ENCODE data around the gene CCNC.

CCNC gene

DNA sequence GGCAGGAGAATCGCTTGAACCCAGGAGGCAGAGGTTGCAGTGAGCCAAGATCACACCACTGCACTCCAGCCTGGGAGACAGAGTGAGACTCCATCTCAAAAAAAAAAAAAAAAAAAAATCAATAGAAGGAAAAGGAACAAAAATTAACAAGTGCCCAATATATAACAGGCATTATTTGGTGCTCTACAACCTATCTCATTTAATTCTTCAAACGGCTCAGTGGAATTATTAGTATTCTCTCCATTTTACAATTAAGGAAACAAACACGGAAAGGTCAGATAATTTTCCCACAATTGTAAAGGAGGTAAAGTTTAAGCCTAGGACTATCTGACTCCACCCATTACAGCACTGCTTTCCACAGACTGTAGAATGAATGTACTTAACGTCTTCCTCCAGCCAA is 19.8 kb downstream of the CCNC start:
- no peak for DNase-seq (ENCODE audit: low spot score)

DNA sequence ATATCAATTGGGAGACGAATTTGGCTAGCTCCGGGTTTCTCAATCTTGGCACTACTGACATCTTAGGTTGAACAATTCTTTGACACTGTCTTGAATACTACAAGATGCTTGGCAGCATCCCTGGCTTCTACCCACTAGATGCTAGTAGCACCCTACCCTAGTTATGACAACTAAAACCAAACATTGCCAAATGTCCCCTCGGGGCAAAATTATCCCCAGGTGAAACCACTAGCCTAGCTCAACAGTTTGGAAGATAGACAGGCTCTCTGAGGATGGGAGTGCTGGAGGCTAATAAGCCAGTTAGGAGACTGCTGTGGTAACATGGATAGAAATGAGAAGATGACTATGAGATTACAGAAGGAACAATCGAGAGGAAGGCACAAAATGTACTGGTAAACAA is 20.9 kb downstream of the CCNC start:
- DNase-seq (ENCODE audit: low spot score): no peak

GRCh38 chr6:99545442-99545841 is 23.0 kb downstream of the CCNC start:
- DNase-seq (ENCODE audit: low spot score): no peak

DNA sequence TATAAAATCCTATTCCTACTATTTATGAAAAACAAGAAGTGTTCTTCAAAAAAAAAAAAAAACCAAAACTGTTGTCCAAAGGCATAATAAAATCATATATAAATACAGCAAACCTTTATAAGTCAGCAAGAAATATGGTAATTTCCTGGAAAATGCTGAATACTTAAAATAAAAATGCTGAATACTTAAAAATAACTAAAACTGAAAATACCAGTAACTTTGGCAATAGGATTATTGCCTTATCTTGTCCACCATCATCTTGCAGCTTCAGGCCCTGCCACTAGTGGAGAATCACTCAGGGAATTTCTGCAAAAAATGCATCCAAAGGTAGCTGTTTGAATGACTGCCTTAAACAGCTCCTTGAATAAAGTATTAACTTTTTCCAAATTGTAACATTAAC is 24.5 kb downstream of the CCNC start:
- DNase-seq (ENCODE audit: low spot score): no peak

DNA sequence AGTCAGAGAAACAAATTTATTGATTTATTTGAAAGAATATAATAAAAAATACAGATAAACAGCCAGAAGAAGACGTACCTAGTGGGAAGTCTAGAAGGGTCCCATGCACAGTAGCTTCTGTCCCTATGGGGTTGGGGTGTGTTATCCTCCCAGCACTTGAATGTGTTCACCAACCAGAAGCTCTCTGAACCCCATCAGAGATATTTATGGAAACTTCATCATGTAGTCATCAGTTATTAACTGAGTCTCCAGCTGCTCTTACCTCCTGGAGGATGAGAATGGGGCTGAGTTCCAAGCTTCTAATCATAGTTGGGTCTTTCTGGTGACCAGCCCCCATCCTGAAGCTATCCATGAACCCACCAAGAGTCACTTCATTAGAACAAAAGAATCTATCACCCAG is 37.8 kb downstream of the CCNC start:
- DNase-seq (ENCODE audit: low spot score): no peak

DNA sequence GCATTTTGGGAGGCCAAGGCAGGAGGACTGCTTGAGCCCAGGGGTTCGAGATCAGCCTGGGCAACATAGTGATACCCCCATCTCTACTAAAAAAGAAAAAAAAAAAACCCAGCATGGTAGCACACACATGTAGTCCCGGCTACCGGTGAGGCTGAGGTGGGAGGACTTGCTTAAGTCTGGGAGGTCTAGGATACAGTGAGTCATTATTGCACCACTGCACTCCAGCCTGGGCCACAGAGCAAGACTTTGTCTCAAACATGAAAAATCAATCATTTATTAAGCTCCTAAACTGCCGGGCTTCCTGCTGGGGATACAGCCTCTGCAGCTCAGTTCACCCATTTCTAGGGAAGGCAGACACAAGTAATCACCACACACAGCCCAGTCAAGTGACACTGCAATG is 45.9 kb downstream of the CCNC start:
- no peak for DNase-seq (ENCODE audit: low spot score)

DNA sequence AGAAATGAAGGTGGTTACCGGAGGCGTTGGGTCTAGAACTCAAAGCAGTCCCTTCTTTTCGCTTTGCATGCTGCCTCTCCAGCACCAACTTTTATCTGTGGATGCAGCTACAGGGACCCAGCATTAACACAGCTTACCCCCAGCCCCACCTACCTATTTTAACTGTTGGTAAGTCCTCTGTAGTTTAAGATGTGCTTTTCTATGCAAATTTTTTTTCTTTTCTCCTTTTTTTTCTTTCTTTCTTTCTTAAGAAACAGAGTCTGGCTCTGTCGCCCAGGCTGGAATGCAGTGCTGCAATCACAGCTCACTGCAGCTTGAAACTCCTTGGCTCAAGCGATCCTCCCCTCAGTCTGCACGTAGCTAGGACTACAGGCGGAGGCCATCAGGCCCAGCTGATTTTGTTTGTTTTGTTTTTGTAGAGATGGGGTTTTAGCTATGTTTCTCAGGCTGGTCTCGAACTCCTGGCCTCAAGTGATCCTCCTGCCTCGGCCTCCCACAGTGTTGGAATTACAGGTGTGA is 46.8 kb downstream of the CCNC start:
- DNase-seq (ENCODE audit: low spot score): no peak

DNA sequence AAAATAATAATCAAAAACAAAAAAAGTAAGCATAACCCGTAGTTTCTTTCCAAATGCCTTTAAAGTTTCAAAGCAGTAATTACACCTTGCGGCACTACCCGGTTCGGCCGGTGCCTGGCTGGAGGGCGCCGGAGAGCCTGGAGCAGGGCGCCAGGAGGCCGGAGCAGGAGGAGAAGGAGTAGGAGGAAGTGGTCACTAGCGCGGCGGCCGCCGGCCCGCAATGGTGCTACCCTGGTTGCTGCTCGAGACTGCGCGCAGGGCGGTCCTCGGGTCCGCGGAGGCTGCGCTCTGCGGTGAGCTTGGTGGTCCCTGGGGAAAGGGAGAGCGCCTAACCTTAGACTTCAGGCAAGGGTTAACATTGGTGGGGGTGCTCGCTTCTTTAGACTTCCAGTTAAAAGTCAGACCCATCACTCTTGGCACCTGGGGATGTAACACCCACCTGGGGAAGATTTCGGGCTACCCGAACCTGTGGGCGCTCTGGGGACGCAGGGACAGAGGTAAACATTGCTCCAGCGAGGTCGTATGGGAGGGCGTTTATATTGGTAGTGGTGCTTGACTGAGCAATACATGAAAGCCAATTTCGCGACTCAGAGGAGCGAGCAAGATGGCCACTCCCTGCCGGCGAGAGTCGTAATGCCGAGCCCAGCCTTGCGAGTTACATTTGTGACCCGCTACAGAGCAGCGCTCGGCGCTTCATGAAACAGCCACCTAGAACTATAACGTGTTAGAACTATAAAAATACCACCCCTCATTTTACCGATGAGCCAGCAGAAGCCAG is 47.4 kb downstream of the CCNC start:
- DNase-seq (ENCODE audit: low spot score): peak; percentile 86

DNA sequence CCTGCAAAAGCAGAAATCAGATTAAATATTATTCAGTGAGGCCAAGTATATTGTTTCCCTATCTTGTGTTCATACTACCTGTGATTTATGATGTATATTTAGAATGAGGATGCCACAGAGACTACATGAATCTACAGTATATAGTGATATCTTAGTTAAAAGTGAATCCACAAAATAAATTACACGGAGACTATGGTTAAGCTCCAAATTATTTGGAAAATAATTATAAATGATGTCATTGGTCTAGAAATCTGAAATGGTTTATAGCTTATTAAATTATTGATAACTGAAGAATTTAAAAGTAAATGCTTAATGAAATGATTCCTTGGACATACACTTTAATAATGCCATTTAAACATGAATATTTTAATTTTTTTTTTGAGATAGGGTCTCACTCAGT is 49.0 kb downstream of the CCNC start:
- no peak for DNase-seq (ENCODE audit: low spot score)

GRCh38 chr6:99514089-99514488 is 54.4 kb downstream of the CCNC start:
- DNase-seq (ENCODE audit: low spot score): no peak

DNA sequence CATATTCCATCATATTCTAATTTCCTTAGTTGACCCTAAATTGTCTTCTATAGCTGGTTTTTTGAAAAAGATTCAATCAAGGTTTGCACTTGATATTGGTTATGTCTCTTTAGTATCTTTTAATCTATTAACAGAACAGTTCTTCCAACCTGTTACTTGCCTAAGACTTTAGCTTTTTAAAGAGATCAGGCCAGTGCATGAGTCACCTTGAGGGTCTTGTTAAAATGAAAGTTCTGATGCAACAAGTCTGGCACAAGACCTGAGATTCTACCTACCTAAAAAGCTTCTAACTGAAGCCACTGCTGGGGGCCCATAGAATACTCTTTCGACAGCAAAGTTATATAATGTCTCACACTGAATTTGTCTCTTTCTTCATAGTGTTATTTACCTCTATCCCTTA is 56.4 kb downstream of the CCNC start:
- no peak for DNase-seq (ENCODE audit: low spot score)

DNA sequence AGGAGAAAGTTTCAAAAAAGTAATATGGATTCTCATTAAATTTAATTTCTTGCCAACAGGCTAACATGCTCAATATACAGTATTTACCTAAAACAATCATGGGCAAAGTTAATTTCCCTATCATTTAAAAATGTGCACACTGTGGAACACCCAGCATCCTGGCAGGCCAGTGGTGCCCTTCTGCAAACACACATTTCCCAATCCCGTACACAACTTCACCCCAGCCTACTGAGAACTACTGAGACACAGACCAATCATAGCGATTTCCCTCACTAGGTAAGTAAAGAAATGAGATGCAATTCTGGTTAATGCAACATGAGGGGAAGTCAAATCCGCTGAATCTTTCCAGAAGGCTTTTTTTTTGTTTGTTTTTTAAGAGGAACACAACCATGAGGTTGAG is 60.8 kb downstream of the CCNC start:
- DNase-seq (ENCODE audit: low spot score): no peak

GRCh38 chr6:99501762-99502161 is 66.7 kb downstream of the CCNC start:
- no peak for DNase-seq (ENCODE audit: low spot score)

DNA sequence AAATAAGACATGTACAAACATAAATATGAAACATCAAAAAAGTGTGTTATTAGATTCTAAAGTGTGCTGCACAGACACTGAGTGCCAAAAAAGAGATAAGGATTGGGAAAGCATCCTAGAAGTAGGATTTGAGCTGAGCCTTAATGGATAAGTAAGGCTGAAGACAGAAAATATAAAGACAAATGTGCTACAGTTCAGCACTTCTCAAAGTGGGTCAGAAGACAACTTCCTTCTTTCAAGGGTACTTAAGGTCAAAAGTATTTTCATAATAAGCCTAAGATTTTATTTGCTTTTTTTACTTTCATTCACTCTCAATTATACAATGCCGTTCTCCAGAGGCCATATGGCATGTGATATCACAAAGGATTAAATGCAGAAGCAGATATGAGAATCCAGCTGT is 70.0 kb downstream of the CCNC start:
- DNase-seq (ENCODE audit: low spot score): no peak

DNA sequence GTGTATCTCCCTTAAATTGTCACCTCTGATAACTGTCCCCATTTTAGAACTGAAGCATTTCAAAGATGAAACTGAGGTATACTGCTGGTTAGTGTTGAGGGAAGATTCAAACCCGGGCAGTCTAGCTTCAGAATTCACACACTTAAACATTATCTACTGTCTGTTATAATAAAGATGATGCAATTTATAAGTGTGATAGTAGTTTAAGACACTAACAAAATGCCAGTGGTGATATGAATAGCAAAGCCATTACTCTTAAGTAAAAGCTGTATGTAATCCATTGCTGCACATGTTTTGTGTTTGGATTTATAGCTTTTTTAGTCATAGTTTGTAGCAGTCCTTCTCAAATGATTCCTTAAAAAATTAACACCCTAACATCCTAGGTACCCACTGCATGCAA is 73.0 kb downstream of the CCNC start:
- no peak for DNase-seq (ENCODE audit: low spot score)

Data from activated CD4-positive, alpha-beta T cell treated with anti-CD3 and anti-CD28 coated beads, Interleukin-2, Interleukin-4, amounts not matched to agents 100 ng/mL and 50 ng/mL, durations not matched to agents 16 hours and 8 hours (primary cell).